ENCODE results near the gene PADI3.

PADI3 gene

DNA sequence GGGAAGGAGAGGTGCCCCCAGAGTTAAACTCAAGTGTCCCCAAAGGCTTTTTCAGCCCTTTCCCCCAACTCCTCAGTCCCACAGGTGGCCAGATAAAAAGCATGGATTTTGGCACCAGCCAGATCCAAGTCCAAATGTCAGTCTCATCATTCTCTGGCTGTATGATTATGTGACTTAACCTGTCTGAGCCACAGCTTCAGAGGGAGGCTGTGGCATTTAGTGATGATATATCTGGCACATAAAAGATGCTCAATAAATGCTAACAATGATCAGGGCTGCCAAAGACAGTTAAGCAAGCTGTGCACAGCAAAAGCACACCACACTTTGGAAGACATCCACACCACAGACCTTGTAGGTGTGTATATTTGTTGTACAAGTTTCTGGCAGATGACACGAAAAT, 5.6 kb upstream of the PADI3 start:
- no peak for DNase-seq (ENCODE audit: low spot score)

DNA sequence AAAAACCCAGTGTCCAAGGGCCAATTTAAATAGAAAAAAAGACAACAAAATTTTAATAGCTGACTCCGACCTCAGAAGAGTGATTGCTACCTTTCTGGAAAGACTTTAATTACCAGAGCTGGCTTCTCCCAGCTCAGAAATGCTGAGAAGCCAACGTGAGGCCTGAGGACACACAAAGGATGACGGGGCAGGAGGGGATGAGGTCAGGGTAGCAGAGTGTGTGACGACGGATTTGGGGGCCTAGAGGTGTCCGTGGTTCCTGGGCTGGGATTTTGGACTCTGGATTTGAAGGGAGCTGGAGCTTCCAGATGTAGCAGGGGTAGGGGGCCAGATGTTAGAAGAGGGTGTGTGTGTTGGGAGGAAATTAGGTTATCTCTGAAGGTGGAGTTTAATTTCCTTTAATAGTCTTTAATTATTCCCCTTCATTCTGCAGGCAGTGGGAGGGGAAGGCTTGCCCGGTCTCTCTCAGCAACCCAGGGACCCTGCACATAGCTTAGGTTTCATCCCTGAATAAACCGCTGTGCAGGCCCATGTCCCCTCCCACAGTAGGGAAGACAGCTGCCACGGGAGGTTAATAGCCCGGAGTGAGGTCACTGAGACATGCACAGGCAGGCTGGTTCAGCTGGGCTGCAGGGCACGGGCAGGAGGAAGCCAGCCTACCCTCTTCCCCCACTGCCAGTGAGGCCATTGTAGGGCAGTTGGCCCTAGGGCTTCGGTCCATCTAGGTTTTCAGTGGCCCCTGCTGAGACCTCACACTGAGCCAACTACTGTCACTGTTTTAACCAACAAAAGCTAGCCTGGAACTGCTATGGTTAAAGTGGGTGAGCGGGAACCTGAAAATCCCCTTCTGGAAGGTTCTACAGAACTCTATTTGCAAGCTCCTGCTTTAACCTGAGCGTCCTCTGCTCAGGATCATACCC, 3.8 kb upstream of the PADI3 start:
- no peak for DNase-seq (ENCODE audit: low spot score)

DNA sequence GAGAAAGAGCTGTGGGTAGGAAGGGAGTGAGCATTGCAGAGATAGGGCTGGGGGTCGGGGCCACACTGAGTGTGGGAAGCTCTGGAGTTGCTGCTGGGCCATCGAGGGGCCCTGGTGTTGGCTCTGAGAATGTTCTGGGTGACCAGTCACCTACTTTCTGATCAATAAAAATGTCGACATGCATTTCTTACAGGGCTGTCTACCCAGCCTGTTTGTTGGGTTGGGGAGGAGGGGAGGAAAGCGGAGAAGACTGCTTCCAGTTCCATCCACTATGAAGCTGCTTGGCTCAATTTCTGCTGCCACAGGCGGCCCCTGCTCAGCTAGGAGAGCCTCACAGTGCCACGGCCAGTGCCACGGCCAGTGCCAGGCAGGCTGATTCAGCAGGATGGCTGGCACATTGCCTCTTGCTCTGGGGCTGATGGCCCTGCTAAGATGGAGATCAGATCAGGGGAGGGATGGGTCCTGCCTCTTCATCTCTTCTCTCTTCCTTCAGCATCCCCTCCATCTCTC, 3.0 kb upstream of the PADI3 start:
- DNase-seq (ENCODE audit: low spot score): no peak

DNA sequence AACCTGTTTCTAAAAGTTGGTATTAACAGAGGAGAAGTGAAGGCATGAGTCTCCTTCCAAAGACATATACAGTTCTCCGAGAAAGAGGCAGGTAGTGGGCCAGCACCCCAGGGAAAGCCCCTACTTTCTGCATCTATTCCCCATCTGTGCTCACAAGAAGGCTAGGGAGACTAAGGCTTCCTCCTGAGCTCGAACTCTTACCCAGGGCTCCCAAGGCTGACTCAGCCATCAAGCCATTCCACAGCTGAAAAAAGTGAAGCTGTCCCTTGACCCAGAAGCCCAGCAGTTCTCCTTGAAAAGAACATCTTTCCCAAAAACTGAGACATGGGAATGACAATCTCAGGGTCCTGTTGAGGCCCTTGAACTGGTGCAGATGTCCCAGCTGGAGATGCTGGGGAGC, 1.9 kb upstream of the PADI3 start:
- no peak for DNase-seq (ENCODE audit: low spot score)

DNA sequence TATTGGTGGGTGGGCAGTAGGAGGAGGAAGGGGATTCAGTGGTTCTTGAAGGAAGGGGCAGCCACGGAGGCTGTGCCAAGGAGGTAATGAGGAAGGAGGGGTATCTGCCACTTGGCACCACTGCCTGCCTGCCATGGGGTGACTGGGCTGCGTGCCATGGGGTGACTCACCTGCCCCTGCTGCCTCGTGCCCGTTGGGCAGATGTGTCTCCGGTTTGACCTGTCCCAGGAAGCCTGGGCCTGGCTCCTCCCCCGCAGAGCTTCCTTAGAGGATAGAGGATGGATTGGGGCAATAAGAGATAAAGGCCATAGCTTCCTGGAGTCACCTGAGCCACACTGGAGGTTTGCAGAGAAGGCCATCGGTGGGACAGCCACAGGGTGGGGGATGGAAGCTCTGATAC, 1.7 kb downstream of the PADI3 start:
- DNase-seq (ENCODE audit: low spot score): no peak

DNA sequence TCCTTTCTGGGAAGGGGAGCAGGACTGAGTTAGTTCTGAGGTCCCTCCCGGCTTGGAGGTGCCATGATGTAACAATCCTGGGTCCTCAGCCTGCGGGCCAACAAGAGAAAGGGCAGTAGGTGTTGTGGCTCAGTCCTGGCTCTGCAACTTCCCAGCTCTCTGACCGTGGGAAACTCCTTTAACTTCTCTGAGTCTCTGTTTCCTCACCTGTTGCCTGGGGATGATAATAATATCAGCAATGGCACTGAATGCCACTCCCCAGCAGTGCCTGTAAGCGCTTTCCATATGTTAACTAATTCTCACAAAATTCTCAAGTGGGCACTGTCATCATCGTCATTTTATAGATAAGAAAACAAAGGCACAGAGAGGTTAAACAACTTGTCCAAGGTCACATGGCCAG, 2.3 kb downstream of the PADI3 start:
- DNase-seq (ENCODE audit: low spot score): no peak

DNA sequence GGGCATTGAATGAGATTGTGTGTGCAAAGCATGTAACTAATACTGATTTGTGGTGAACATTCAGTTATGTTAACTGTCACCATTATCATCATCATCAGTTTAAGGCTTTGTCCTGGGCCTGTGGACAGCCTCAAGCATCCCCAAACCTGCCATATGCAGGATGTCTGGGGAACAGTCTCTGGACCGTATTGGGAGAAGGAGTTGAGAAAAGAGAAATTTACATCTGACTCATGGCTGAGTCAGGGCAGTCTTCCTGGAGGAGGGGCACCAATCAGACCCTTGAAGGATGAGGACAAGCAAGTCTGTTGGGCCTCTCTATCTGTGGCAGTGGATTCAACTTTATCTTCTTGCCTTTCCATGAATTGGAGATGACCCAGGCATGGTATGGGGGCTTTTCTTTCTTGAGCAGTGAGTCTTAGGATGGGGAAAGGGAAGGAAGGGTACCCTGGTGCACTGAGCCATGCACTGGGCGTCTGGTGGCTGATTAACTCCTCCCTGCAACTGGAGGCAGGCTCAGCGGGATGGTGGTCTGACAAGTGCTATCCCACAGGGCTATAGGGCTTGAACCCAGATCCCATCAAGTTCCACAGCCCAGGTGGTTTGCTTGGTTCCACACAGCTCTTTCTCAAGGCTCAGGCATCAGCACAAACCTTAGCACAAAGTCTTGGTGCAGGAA, 2.9 kb downstream of the PADI3 start:
- no peak for DNase-seq (ENCODE audit: low spot score)

DNA sequence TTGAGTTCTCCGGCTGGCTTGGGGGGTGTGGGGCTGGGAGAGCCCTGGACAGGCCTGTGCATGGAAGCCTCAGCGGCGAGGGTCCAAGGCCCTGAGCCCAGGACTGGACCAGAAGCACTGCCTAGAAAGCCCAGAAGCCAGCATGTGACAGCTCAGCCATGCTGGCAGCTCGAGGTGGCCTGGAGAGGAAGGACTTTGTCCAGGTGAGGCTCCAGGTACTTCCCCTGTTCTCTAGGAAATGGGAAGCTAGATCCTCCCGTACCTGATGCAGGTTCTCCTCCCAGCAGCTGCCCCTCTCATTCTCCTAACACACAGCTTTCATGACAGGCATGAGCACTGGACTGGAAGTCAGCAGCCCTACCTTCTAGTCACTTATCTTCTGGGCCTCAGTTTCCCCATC, 6.4 kb downstream of the PADI3 start:
- DNase-seq (ENCODE audit: low spot score): no peak

DNA sequence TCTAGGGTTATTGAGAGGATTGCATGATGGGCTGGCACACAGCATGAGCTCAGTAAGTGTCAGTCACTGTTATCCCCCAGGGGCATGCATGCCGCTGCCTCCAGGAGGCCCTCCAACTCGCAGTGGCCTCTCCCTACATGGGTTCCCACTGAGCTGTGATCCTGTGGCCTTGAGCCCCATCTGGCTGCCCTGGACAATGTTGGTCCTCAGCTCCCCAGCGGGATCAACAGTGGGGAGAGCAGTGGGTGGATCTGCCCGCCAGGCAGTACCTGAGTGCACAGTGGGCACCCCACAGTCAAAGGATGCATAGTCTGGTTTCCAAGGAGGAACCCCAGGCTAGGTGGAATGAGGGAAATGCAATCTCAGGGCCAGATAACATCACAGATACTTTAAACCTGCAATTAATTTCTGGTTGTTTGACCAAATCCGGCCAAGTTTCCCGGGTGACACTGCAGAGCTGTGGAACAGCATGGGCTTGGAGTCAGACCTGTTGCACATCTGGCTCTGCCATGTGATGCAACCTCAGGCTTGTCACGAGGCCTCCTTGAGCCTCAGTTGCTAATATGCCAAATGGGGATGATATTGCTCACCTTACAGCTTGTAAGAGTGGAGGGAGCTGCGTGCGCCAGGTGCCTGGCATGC, 9.3 kb downstream of the PADI3 start:
- DNase-seq (ENCODE audit: low spot score): no peak

DNA sequence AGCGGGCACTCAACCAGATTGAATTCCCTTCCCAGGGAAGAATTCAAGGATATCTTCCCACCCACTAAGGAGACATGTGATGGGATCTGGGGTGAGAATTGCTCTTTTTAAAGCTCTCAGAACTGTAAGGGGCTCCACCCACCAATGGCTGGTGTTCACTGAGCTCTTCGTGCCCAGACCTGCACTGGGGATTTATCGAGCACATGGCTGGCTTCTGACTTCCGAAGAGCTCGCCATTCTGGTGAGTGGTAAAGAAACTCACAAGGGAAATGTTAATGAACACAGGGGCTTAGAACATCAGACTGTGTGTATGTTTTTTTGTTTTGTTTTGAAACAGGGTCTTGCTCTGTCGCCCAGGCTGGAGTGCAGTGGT, 9.8 kb downstream of the PADI3 start:
- DNase-seq (ENCODE audit: low spot score): no peak

DNA sequence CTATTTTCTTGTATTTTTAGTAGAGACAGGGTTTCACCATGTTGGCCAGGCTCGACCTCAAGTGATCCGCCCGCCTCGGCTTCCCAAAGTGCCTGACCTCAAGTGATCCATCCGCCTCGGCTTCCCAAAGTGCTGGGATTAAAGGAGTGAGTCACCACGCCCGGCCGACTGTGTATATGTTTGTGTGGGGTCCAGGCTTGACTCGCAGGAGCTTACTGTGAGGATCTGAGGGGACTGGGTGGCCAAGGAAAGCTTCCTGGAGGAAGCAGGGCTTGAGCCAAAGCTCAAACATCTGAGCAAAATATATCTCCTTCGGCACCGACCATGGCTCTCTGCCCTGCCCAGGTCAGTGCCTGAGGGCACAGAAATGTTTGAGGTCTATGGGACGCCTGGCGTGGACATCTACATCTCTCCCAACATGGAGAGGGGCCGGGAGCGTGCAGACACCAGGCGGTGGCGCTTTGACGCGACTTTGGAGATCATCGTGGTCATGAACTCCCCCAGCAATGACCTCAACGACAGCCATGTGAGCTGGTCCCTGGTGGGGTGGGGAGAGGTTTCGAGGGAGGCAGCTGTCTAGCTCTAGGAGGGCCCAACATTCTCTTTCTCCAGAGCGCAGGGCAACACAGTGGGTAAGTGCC, 10.5 kb downstream of the PADI3 start:
- DNase-seq (ENCODE audit: low spot score): no peak

DNA sequence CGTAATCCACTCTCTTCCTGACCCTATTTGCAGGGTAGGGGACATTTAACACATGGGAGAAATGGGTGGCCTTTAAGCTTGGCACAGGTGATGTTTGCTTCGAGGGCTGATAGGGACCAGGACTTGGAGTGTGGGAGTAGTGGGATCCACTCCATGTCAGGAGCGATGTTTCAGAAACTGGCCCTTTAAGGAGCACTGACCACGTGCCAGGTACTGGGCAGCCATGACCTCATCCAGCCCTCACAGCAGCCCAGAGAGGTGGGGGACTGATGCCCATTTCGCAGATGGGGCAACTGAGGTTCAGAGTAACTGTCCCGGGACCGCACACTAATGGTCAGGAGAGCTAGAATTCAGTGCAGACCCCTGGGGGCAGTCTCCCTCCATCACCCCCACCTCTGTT, 11.4 kb downstream of the PADI3 start:
- no peak for DNase-seq (ENCODE audit: low spot score)

DNA sequence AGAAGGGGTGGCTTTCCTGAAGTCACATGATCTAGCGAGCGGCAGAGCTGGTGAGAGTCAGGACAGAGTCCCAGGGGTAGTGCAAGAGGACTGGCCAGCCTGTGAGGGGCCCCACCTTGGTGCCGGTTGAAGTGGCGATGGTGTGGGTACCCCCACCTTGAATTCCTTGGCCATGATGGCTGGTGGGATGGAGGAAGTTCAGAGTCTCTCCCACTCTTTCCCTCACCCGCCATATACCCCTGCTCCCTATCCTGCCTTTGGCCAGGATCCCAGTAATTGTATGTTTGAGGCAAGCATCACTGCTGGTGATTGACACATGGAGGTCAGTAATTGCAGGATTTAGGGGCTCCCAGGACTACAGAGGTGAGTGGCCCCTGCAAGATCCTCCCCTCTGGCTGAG, 11.8 kb downstream of the PADI3 start:
- no peak for DNase-seq (ENCODE audit: low spot score)

DNA sequence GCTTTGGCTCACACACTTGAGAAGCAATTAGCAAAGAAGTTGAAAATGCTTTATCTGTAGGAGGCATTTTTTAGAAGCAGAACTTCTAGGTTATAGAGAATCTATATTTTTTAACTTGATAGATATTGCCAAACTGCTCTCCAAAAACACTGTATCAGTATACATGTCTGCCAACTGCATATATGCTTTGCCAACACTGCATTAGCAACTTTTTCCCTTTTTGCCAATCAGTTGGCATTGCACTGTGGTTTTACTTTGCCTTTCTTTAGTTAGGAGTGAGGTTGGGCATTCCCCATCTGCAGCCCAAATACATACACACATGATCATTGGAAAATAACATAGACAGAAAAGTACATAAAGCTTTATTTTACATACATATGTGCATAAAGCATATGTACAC, 15.0 kb downstream of the PADI3 start:
- DNase-seq (ENCODE audit: low spot score): no peak

DNA sequence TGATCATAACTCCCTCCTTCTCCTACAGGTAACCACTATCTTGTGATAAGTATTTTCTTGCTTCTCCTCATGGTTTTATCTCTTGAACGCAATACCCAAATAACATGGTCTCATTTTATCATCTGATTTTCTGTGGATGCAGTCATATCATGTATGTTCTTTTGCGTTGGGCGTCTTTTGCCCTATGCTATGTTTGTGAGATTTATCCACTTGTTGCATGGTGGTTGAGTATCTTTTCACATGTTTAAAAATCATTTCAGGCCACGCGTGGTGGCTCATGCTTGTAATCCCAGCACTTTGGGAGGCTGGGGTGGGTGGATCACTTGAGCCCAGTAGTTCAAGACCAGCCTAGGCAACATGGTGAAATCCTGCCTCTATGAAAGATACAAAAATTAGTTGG, 15.6 kb downstream of the PADI3 start:
- DNase-seq (ENCODE audit: low spot score): no peak

DNA sequence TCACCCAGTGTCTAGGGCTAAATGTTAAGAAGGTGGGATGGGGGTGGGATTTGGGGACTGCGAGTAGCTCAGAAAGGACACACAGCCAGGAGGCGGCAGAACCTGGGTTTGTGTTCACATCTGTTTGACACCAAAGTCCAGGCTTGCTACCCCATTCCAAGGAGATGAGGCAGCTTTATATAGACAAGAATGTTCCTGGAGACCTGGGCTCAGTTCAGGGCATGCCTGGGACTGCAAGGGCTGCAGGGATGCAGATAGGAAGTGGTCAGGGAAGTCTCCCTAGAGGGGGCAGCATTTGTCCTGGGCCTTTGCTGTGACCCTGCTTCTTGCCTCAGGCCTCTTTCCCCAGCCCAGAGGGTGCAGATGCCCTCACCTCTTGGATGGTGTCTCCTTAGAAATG, 16.3 kb downstream of the PADI3 start:
- no peak for DNase-seq (ENCODE audit: low spot score)

DNA sequence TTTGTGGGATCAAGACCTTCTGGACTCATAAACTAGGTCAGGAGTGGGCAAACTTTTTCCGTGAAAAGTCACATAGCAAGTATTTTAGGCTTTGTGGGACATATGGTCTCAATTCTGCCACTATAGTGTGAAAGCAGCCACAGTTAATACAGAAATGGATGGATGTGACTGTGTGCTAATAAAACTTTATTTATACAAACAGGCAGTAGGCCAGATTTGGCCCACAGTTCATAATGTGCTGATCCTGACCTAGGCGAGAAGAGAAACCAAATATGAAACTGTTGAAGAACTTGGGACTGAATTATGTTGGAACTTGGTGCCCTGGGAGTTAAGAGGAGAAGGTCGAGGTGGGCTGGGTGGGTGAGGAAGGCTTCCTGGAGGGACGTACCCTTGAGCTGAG, 17.1 kb downstream of the PADI3 start:
- DNase-seq (ENCODE audit: low spot score): no peak

DNA sequence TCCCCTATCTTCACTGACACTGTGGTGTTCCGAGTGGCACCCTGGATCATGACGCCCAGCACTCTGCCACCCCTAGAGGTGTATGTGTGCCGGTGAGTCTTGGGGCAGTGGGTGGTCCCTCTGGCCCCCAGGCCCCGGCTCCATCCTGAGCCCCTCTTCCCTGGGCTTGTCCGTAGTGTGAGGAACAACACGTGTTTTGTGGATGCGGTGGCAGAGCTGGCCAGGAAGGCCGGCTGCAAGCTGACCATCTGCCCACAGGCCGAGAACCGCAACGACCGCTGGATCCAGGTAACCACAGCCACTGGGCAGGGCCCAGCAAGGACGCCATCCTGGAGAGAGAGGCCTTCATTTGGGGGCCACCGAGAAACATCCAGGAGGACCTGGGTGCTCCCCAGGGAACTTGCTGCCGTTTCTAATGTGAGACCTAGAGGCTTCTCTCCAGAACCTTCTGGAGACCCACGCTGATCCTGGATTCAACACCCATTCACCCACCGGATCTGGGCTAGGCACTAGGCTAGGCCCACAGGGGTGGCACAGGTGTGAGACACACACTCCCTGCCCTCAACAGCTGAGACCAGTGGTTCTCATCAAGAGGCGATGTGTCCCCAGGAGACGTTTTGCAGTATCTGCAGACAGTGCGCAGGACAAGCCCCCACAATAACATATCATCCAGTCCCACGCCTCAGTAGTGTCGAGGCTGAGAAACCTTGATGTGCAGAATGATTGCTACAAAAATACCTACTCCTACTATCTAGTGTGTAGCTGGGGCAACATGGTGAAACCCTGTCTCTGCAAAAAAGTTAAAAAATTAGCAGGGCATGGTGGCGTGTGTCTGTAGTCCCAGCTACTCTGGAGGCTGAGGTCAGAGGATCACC, 22.2 kb downstream of the PADI3 start:
- no peak for DNase-seq (ENCODE audit: low spot score)

DNA sequence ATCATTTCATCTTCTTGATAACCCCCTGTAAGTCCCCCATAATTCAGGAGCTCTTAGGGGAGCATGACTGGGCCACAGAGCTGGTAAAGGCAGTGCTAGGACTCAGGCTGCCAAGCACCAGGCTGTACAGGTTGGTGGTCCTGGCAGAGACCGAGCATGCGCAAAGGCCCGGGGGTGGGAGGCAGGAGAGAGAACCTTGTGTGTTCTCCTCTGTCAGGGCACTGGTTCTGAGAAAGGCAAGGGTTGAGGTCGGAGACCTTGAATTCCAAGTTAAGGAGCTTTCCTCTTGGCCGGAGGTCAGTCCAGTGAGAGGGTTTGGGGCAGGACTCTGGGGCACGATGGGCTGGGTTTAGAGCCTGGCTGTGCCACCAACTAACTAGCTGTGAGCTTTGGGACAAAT, 23.2 kb downstream of the PADI3 start:
- no peak for DNase-seq (ENCODE audit: low spot score)

DNA sequence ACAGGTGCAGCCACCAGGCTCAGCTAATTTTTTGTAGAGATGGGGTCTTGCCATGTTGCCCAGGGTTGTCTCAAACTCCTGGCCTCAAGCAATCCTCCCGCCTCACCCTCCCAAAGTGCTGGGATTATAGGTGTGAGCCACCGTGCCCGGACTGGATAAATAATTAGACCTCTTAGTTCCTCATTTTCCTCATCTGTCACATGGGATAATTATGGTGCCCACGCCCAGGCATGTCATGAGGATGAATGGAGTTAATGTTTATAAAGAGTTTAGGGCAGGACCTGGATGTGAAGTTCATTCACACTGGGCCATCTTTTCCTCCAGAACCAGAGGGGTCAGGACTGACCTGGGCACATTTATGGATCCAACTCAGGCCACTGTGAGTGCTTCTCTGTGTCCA, 23.7 kb downstream of the PADI3 start:
- DNase-seq (ENCODE audit: low spot score): no peak

DNA sequence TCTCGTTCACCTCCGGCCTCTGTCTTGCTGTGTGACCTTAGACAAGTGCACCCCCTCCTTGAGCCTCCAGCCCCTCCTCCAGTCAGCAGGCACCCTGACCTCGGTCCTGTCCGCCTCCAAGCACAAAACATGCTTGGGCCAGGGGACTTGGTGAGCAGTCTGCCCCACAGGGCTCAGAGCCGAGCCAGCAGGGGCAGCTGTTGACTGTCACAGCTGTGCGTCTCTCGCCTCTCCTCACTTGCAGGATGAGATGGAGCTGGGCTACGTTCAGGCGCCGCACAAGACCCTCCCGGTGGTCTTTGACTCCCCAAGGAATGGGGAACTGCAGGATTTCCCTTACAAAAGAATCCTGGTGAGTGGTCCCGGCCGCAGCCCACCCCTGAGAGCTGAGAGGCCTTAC, 24.2 kb downstream of the PADI3 start:
- no peak for DNase-seq (ENCODE audit: low spot score)
